SK-N-SH (cell line): ENCODE measurements around the gene RNGTT.
A peak's percentile ranks its signal among the peaks of the same experiment; 100 is the strongest.

Source experiments
- CTCF ChIP-seq: fragments of 200-600 bp; sonication (generic); IDR thresholded peaks from 2 replicates; pipeline ENCODE4 v1.6.1; 2017; ENCODE audit warnings: antibody characterized with exemption, mild to moderate bottlenecking, moderate library complexity
- ELF1 ChIP-seq: IDR thresholded peaks from 2 replicates; pipeline ENCODE4 v1.4.0; 2012
- EP300 ChIP-seq, 2 experiments: IDR thresholded peaks; 2 replicates each; pipeline versions ENCODE4 v1.4.0 to v1.6.1; 2012; ENCODE audit warnings: borderline replicate concordance in 1 of 2, low read depth in 1 of 2, low read length in 1 of 2
- MXI1 ChIP-seq: IDR thresholded peaks from 2 replicates; pipeline ENCODE4 v1.6.1; 2012; ENCODE audit warnings: mild to moderate bottlenecking, low read depth, low read length, improper control_type of control experiment
- NRF1 ChIP-seq: IDR thresholded peaks from 2 replicates; pipeline ENCODE4 v1.6.1; 2012; ENCODE audit warnings: low read depth, mild to moderate bottlenecking, low read length
- POLR2AphosphoS5 ChIP-seq: IDR thresholded peaks from 2 replicates; pipeline ENCODE4 v1.6.1; 2012; ENCODE audit warnings: low read depth, low read length
- RAD21 ChIP-seq: IDR thresholded peaks from 2 replicates; pipeline ENCODE4 v1.6.1; 2012; ENCODE audit warnings: mild to moderate bottlenecking, low read length
- SIN3A ChIP-seq: IDR thresholded peaks from 2 replicates; pipeline ENCODE4 v1.6.1; 2012; ENCODE audit warnings: low read depth, mild to moderate bottlenecking, low read length, moderate library complexity, borderline replicate concordance
- TEAD4 ChIP-seq: IDR thresholded peaks from 2 replicates; pipeline ENCODE4 v1.4.0; 2012; ENCODE audit warnings: mild to moderate bottlenecking, borderline replicate concordance; ENCODE audit not compliant: insufficient read depth

GRCh38 chr6:88725111-88725975 is 238.1 kb downstream of the RNGTT start:
- peak; percentile 33 for TF ChIP-seq CTCF
- TF ChIP-seq EP300 (IDR thresholded peaks at IDR 0.05; ENCODE audit: borderline replicate concordance in 1 of 2, low read depth in 1 of 2, low read length in 1 of 2) = no peak
- no peak for TF ChIP-seq TEAD4
- TF ChIP-seq ELF1 = no peak
- no peak for TF ChIP-seq MXI1
- TF ChIP-seq NRF1 = no peak
- no peak for TF ChIP-seq POLR2AphosphoS5
- peak; percentile 13; the same call in 1 of the 2 replicates for TF ChIP-seq RAD21
- TF ChIP-seq SIN3A = no peak
